H1 (cell line): ENCODE data around the gene CISD2. TPM values are rescaled to one million over a fixed set of nuclear protein-coding genes. Genes with fewer than 3 reads are reported as not detected.
"Not testable (repeated sequence)": the region's sequence is repeated elsewhere in the genome, so short reads cannot be mapped to it uniquely, and the experiment has no call there.

ENCODE experiments used
- CTCF ChIA-PET: fragments of 300-600 bp; sonication (Branson Sonifier 250); formaldehyde crosslinking; loops from one replicate; lab custom pipeline; 2021; ENCODE audit not compliant: partially characterized antibody; lab: Charles Lee
- POLR2A ChIA-PET: fragments of 300-600 bp; sonication (Branson Sonifier 250); formaldehyde crosslinking; loops from one replicate; lab custom pipeline; 2021; ENCODE audit warnings: inconsistent platforms; ENCODE audit not compliant: partially characterized antibody; lab: Charles Lee
- DNase-seq, 2 experiments: peaks; one replicate each; pipeline versions ENCODE4 v3.0.0 to v3.0.0-alpha.2; 2010 to 2022; ENCODE audit warnings: low spot score in 2 of 2, low read depth in 1 of 2, mixed read lengths in 1 of 2
- FAIRE-seq: peaks from 2 replicates; lab custom pipeline; 2011; peaks lifted over from hg19 to GRCh38; lab: Jason Lieb, UNC
- H2AFZ ChIP-seq: 2 replicates; pipeline ENCODE4 v1.8.1; 2012; ENCODE audit warnings: low read length, inconsistent platforms
- H2AK5ac ChIP-seq: 2 replicates; pipeline ENCODE4 v1.6.1; 2013; ENCODE audit warnings: low read depth, low read length
- H2BK120ac ChIP-seq: replicated peaks from 2 replicates; pipeline ENCODE3; 2013; ENCODE audit warnings: low read depth, low read length, inconsistent platforms
- H2BK12ac ChIP-seq: 2 replicates; pipeline ENCODE4 v1.6.1; 2013; ENCODE audit warnings: low read depth, low read length
- H2BK15ac ChIP-seq: 2 replicates; pipeline ENCODE4 v1.6.1; 2013; ENCODE audit warnings: low read length
- H2BK20ac ChIP-seq: 2 replicates; pipeline ENCODE4 v1.6.1; 2013; ENCODE audit warnings: low read length
- H2BK5ac ChIP-seq: 2 replicates; pipeline ENCODE4 v1.6.1; 2013; ENCODE audit warnings: low read depth, low read length
- H3K14ac ChIP-seq: 2 replicates; pipeline ENCODE4 v1.6.1; 2013; ENCODE audit warnings: inconsistent platforms; ENCODE audit not compliant: insufficient read length
- H3K18ac ChIP-seq: 2 replicates; pipeline ENCODE4 v1.6.1; 2013; ENCODE audit warnings: low read length; ENCODE audit errors: extremely low read depth
- H3K23ac ChIP-seq: 2 replicates; pipeline ENCODE4 v1.6.1; 2013; ENCODE audit warnings: inconsistent platforms; ENCODE audit not compliant: insufficient read length
- H3K23me2 ChIP-seq: 2 replicates; pipeline ENCODE4 v1.6.1; 2013; ENCODE audit warnings: low read depth, low read length
- H3K27ac ChIP-seq: 2 replicates; pipeline ENCODE4 v1.6.1; 2011; ENCODE audit warnings: low read depth, low read length, inconsistent platforms
- H3K27me3 ChIP-seq, 4 experiments: replicated peaks in 1 of 4; 1 replicate in 1 of 4; 2 replicates in 3 of 4; pipeline versions ENCODE4 v1.6.1 to v1.8.1; 2011 to 2013; ENCODE audit warnings: low read length in 3 of 4, mild to moderate bottlenecking in 3 of 4, inconsistent platforms in 2 of 4, mixed read lengths in 2 of 4, moderate library complexity in 1 of 4; ENCODE audit not compliant: control insufficient read depth in 3 of 4, insufficient read depth in 3 of 4; ENCODE audit errors: extremely low read depth in 1 of 4
- H3K36me3 ChIP-seq, 4 experiments: 2 replicates each; pipeline versions ENCODE4 v1.6.1 to v1.8.1; 2011 to 2013; ENCODE audit warnings: mild to moderate bottlenecking in 4 of 4, low read length in 3 of 4, moderate library complexity in 2 of 4, control low read depth in 1 of 4, inconsistent platforms in 1 of 4; ENCODE audit not compliant: insufficient read depth in 4 of 4, control insufficient read depth in 2 of 4
- H3K4ac ChIP-seq: replicated peaks from 2 replicates; pipeline ENCODE3; 2013; ENCODE audit warnings: low read length, low read depth, mixed read lengths, inconsistent platforms; ENCODE audit not compliant: insufficient read length
- H3K4me1 ChIP-seq, 4 experiments: replicated peaks in 1 of 4; 1 replicate in 1 of 4; 2 replicates in 3 of 4; pipeline versions ENCODE4 v1.6.1 to v1.8.1; 2011 to 2013; ENCODE audit warnings: low read length in 3 of 4, inconsistent platforms in 2 of 4, mixed read lengths in 1 of 4; ENCODE audit not compliant: insufficient read depth in 4 of 4, control insufficient read depth in 3 of 4
- H3K4me2 ChIP-seq, 2 experiments: 2 replicates each; pipeline versions ENCODE4 v1.6.1 to v1.8.1; 2011 to 2013; ENCODE audit warnings: low read depth in 2 of 2, low read length in 2 of 2, control low read depth in 1 of 2, inconsistent platforms in 1 of 2, mild to moderate bottlenecking in 1 of 2; ENCODE audit not compliant: insufficient read depth in 1 of 2
- H3K4me3 ChIP-seq, 4 experiments: fragments of 200-600, 300-600 bp in 1 of 4; sonication (generic), shearing (Covaris generic), sonication (Bioruptor Twin) in 1 of 4; 2 replicates each; pipeline versions ENCODE4 v1.5.1 to v1.8.1; 2011 to 2016; ENCODE audit warnings: low read length in 4 of 4, low read depth in 3 of 4, control low read depth in 2 of 4, inconsistent platforms in 2 of 4, mild to moderate bottlenecking in 2 of 4, mixed read lengths in 1 of 4, moderate library complexity in 1 of 4; ENCODE audit not compliant: insufficient read depth in 2 of 4; ENCODE audit errors: extremely low read depth in 1 of 4
- H3K56ac ChIP-seq: replicated peaks from 2 replicates; pipeline ENCODE3; 2013; ENCODE audit warnings: low read depth, mild to moderate bottlenecking, mixed read lengths, low read length, inconsistent platforms; ENCODE audit not compliant: insufficient read length
- H3K79me1 ChIP-seq: 2 replicates; pipeline ENCODE4 v1.6.1; 2013; ENCODE audit warnings: low read depth, low read length, control low read depth
- H3K79me2 ChIP-seq, 2 experiments: 2 replicates each; pipeline versions ENCODE4 v1.6.1 to v1.8.1; 2012 to 2013; ENCODE audit warnings: low read length in 2 of 2, mild to moderate bottlenecking in 2 of 2, inconsistent platforms in 1 of 2; ENCODE audit not compliant: insufficient read depth in 2 of 2, control insufficient read depth in 1 of 2
- H3K9ac ChIP-seq, 4 experiments: replicated peaks in 1 of 4; 1 replicate in 1 of 4; 2 replicates in 3 of 4; pipeline versions ENCODE4 v1.6.1 to v1.8.1; 2011 to 2013; ENCODE audit warnings: low read depth in 3 of 4, low read length in 3 of 4, control low read depth in 2 of 4, mild to moderate bottlenecking in 2 of 4, moderate library complexity in 2 of 4, inconsistent platforms in 1 of 4; ENCODE audit errors: extremely low read depth in 1 of 4
- H3K9me3 ChIP-seq, 2 experiments: 2 replicates each; pipeline versions ENCODE4 v1.6.1 to v1.8.1; 2012 to 2013; ENCODE audit warnings: mild to moderate bottlenecking in 2 of 2, moderate library complexity in 2 of 2, control low read depth in 1 of 2, inconsistent platforms in 1 of 2, low read depth in 1 of 2, low read length in 1 of 2, mixed read lengths in 1 of 2; ENCODE audit not compliant: insufficient read depth in 2 of 2
- H4K20me1 ChIP-seq, 2 experiments: replicated peaks in 1 of 2; 2 replicates each; pipeline versions ENCODE3 to v1.8.1; 2011 to 2013; ENCODE audit warnings: inconsistent platforms in 2 of 2, low read length in 2 of 2, mild to moderate bottlenecking in 1 of 2; ENCODE audit not compliant: insufficient read depth in 2 of 2, control insufficient read depth in 1 of 2
- H4K5ac ChIP-seq: 2 replicates; pipeline ENCODE4 v1.6.1; 2013; ENCODE audit warnings: low read length, low read depth, mixed read lengths, inconsistent platforms; ENCODE audit not compliant: insufficient read length
- H4K8ac ChIP-seq: 2 replicates; pipeline ENCODE4 v1.8.0; 2013; ENCODE audit warnings: mild to moderate bottlenecking, moderate library complexity, low read length, inconsistent platforms; ENCODE audit not compliant: insufficient read depth; ENCODE audit errors: extremely low read depth
- H4K91ac ChIP-seq: replicated peaks from 2 replicates; pipeline ENCODE3; 2013; ENCODE audit warnings: low read length, mixed read lengths, inconsistent platforms; ENCODE audit not compliant: insufficient read length
- WGBS, 2 experiments: shearing (Covaris generic) in 1 of 2; methylation state at CpG; one replicate each; pipeline versions ENCODE4 v1.1.6 to v1.1.7; 2013 to 2015; ENCODE audit warnings: low lambda C conversion rate in 2 of 2, mixed read lengths in 2 of 2, inconsistent platforms in 1 of 2, low coverage in 1 of 2, missing lambda C conversion rate in 1 of 2; ENCODE audit not compliant: insufficient replicate concordance in 2 of 2, insufficient coverage in 1 of 2, insufficient read length in 1 of 2; ENCODE audit errors: extremely low coverage in 1 of 2, missing lambda C conversion rate in 1 of 2; 5-methylcytosine and 5-hydroxymethylcytosine counted together
- polyA plus RNA-seq, 7 experiments: library from polyadenylated mRNA; depleted of rRNA in 3 of 7; stranded (reverse) in 5 of 7; unstranded in 2 of 7; fragments of >200 nt in 5 of 7; fragments of 200-250 nt in 2 of 7; gene quantifications; 1 replicate in 5 of 7; 2 replicates in 1 of 7; 4 replicates in 1 of 7; pipeline versions ENCODE4 v1.2.1 to v1.2.3, GENCODE V29; 2011 to 2013; ENCODE audit warnings: missing spikeins in 2 of 7, mixed read lengths in 2 of 7
- total RNA-seq: library from RNA; stranded (reverse); fragmentation: NEBNext Ultra II Directional; extraction: Animal tissue kit (Norgen Biotek cat#: 25700); gene quantifications from 2 replicates; pipeline ENCODE4 v1.2.1, GENCODE V29; 2021

The CISD2 gene
- total and polyA plus RNA-seq, 2 of the 8 experiments (the other 6 are each of a cell fraction or from before 2014, with no cell fraction given) = 23.7 to 48.3 TPM

DNA sequence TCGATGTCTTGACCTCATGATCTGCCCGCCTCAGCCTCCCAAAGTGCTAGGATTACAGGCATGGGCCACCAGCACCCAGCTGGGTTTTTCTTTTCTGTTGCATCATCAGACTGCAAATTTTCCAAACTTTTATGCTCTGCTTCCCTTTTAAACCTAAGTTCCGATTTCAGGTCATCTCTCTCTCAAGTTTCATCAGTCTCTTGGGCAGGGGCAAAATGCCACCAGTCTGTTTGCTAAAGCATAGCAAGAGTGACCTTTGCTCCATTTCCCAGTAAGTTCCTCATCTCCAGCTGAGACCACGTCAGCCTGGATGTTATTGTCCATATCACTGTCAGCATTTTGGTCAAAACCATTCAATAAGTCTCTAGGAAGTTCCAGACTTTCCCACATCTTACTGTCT lies 9.6 kb downstream of the CISD2 start:
- H3K56ac ChIP-seq, FAIRE-seq, H4K91ac ChIP-seq, H3K14ac ChIP-seq, H3K4ac ChIP-seq, H2BK120ac ChIP-seq, H2BK15ac ChIP-seq, H4K8ac ChIP-seq, H3K4me2 ChIP-seq, H3K23me2 ChIP-seq, H4K20me1 ChIP-seq, H3K27me3 ChIP-seq, H2BK12ac ChIP-seq, H2BK20ac ChIP-seq, H3K4me3 ChIP-seq, H2AFZ ChIP-seq, H3K18ac ChIP-seq, H4K5ac ChIP-seq, H3K9ac ChIP-seq, H3K4me1 ChIP-seq, H3K27ac ChIP-seq, H3K23ac ChIP-seq, H2AK5ac ChIP-seq, H2BK5ac ChIP-seq, H3K79me1 ChIP-seq, CTCF ChIA-PET, DNase-seq: not testable (repeated sequence)
- POLR2A ChIA-PET = interaction anchor here (1.6 to 2.8 kb wide), 2 partner anchors 9 to 51 kb away, joined by 6 to 10 read pairs; partner anchors contain the start of gene UBE2D3
- WGBS, 2 experiments = 80% methylated on average over 4 of the region's 4 CpGs; no CpG with 5 or more reads in 1 of the 2 experiments
- Histone ChIP-seq H3K36me3 (peaks cover 2 to 34% (median 22%) of the 10 kb centered on the region in 4 experiments), H3K9me3 (peaks cover 15 to 16% of the 10 kb centered on the region in 2 experiments), H3K79me2 (peaks cover 0 to 49% of the 10 kb centered on the region in 2 experiments; a peak in 2 of 4 replicates)
